SK-N-SH (cell line): ENCODE measurements around the gene PPARGC1A. TPM values are rescaled to one million over a fixed set of nuclear protein-coding genes. Genes with fewer than 3 reads are reported as not detected.

Experiments
- CTCF ChIA-PET: fragments of 300-600, 350-600 bp; formaldehyde crosslinking; extraction: SDS; loops from one replicate; lab custom pipeline; 2021; lab: Yijun Ruan, JAX
- POLR2A ChIA-PET: fragments of 350-600 bp; sonication (Branson Sonifier 250); formaldehyde crosslinking; extraction: SDS; loops from one replicate; lab custom pipeline; 2020; ENCODE audit warnings: antibody characterized with exemption, inconsistent platforms; lab: Yijun Ruan, JAX
- DNase-seq: peaks from one replicate; pipeline ENCODE4 v3.0.0; 2012
- H2AFZ ChIP-seq: fragments of 200-600 bp; sonication (generic); 2 replicates; pipeline ENCODE4 v1.8.1; 2016; ENCODE audit warnings: antibody characterized with exemption, mild to moderate bottlenecking, low read depth
- H3F3A ChIP-seq: fragments of 200-600 bp; sonication (generic); replicated peaks from 2 replicates; pipeline ENCODE3; 2016; ENCODE audit warnings: antibody characterized with exemption, mild to moderate bottlenecking; ENCODE audit not compliant: insufficient read depth
- H3K27ac ChIP-seq, 2 experiments: fragments of 200-500 bp in 1 of 2; fragments of 200-600 bp in 1 of 2; sonication (Bioruptor generic) in 1 of 2; sonication (generic), shearing (Covaris generic) in 1 of 2; 2 replicates each; pipeline versions ENCODE4 v1.5.1 to v1.6.1; 2014 to 2016; ENCODE audit warnings: low read depth in 2 of 2, inconsistent platforms in 1 of 2, low read length in 1 of 2, mild to moderate bottlenecking in 1 of 2, mixed read lengths in 1 of 2
- H3K27me3 ChIP-seq: fragments of 200-600 bp; sonication (generic), shearing (Covaris generic); 2 replicates; pipeline ENCODE4 v1.6.1; 2016; ENCODE audit warnings: mixed run types; ENCODE audit not compliant: insufficient read depth
- H3K36me3 ChIP-seq, 2 experiments: fragments of 200-500 bp in 1 of 2; fragments of 200-600 bp in 1 of 2; sonication (Bioruptor generic) in 1 of 2; sonication (generic) in 1 of 2; replicated peaks in 1 of 2; 2 replicates each; pipeline versions ENCODE3 to v1.5.1; 2014 to 2016; ENCODE audit warnings: low read length in 1 of 2, mild to moderate bottlenecking in 1 of 2; ENCODE audit not compliant: insufficient read depth in 2 of 2, control insufficient read depth in 1 of 2
- H3K4me1 ChIP-seq, 2 experiments: fragments of 200-500 bp in 1 of 2; fragments of 200-600 bp in 1 of 2; sonication (Bioruptor generic) in 1 of 2; sonication (generic), shearing (Covaris generic) in 1 of 2; 2 replicates each; pipeline versions ENCODE4 v1.5.1 to v1.6.1; 2014 to 2016; ENCODE audit warnings: low read depth in 1 of 2, low read length in 1 of 2, mixed run types in 1 of 2; ENCODE audit not compliant: insufficient read depth in 2 of 2, control insufficient read depth in 1 of 2
- H3K4me2 ChIP-seq: fragments of 200-600 bp; sonication (generic), shearing (Covaris generic); 2 replicates; pipeline ENCODE4 v1.6.1; 2017; ENCODE audit warnings: mixed run types
- H3K4me3 ChIP-seq, 2 experiments: fragments of 200-500 bp in 1 of 2; fragments of 200-600 bp in 1 of 2; sonication (Bioruptor generic) in 1 of 2; sonication (generic), shearing (Covaris generic) in 1 of 2; 2 replicates each; pipeline versions ENCODE4 v1.5.1 to v1.8.1; 2014 to 2016; ENCODE audit warnings: low read depth in 2 of 2, inconsistent platforms in 1 of 2, low read length in 1 of 2, mild to moderate bottlenecking in 1 of 2, mixed read lengths in 1 of 2, moderate library complexity in 1 of 2
- H3K79me2 ChIP-seq: fragments of 200-600 bp; sonication (generic); 2 replicates; pipeline ENCODE4 v1.8.1; 2017; ENCODE audit warnings: mild to moderate bottlenecking; ENCODE audit not compliant: insufficient read depth
- H3K9ac ChIP-seq: fragments of 200-600 bp; sonication (generic); 2 replicates; pipeline ENCODE4 v1.6.1; 2017; ENCODE audit warnings: mixed run types
- H3K9me2 ChIP-seq: fragments of 200-600 bp; sonication (generic); 2 replicates; pipeline ENCODE4 v1.6.1; 2017; ENCODE audit warnings: mixed run types
- H3K9me3 ChIP-seq: fragments of 200-600 bp; sonication (generic); 2 replicates; pipeline ENCODE4 v1.6.1; 2017; ENCODE audit warnings: mixed run types, mild to moderate bottlenecking, moderate library complexity
- H4K20me1 ChIP-seq: fragments of 200-600 bp; sonication (generic); 2 replicates; pipeline ENCODE4 v1.6.1; 2017; ENCODE audit warnings: mild to moderate bottlenecking, mixed run types; ENCODE audit not compliant: insufficient read depth
- CHD2 ChIP-seq: fragments of 150-350 bp; IDR thresholded peaks from 2 replicates; pipeline ENCODE4 v1.6.1; 2018; ENCODE audit warnings: low read length; ENCODE audit not compliant: partially characterized antibody
- ELF1 ChIP-seq: IDR thresholded peaks from 2 replicates; pipeline ENCODE4 v1.4.0; 2012
- EP300 ChIP-seq, 2 experiments: IDR thresholded peaks; 2 replicates each; pipeline versions ENCODE4 v1.4.0 to v1.6.1; 2012; ENCODE audit warnings: borderline replicate concordance in 1 of 2, low read depth in 1 of 2, low read length in 1 of 2
- EZH2phosphoT487 ChIP-seq: fragments of 200-600 bp; sonication (generic); IDR thresholded peaks from 2 replicates; pipeline ENCODE4 v1.6.1; 2017; ENCODE audit warnings: low read depth, mixed run types, mild to moderate bottlenecking, antibody characterized with exemption, moderate library complexity, borderline replicate concordance
- FOXJ3 ChIP-seq: sonication (generic); formaldehyde crosslinking; IDR thresholded peaks from 2 replicates; pipeline ENCODE4 v1.5.1; 2020; ENCODE audit warnings: mild to moderate bottlenecking, missing genetic modification reagents
- GABPA ChIP-seq: IDR thresholded peaks from 2 replicates; pipeline ENCODE4 v1.4.0; 2012; ENCODE audit warnings: low read depth, mild to moderate bottlenecking
- IRF3 ChIP-seq: fragments of 150-350 bp; IDR thresholded peaks from 2 replicates; pipeline ENCODE4 v1.6.1; 2016; ENCODE audit warnings: mild to moderate bottlenecking, low read depth, low read length
- MAX ChIP-seq: IDR thresholded peaks from 2 replicates; pipeline ENCODE4 v1.4.0; 2012; ENCODE audit warnings: low read depth
- MXI1 ChIP-seq: IDR thresholded peaks from 2 replicates; pipeline ENCODE4 v1.6.1; 2012; ENCODE audit warnings: mild to moderate bottlenecking, low read depth, low read length, improper control_type of control experiment
- NRF1 ChIP-seq: IDR thresholded peaks from 2 replicates; pipeline ENCODE4 v1.6.1; 2012; ENCODE audit warnings: low read depth, mild to moderate bottlenecking, low read length
- POLR2AphosphoS5 ChIP-seq: IDR thresholded peaks from 2 replicates; pipeline ENCODE4 v1.6.1; 2012; ENCODE audit warnings: low read depth, low read length
- RAD21 ChIP-seq: IDR thresholded peaks from 2 replicates; pipeline ENCODE4 v1.6.1; 2012; ENCODE audit warnings: mild to moderate bottlenecking, low read length
- RCOR1 ChIP-seq: fragments of 150-350 bp; IDR thresholded peaks from 2 replicates; pipeline ENCODE4 v1.6.1; 2017; ENCODE audit warnings: antibody characterized with exemption, low read length
- RFX5 ChIP-seq: IDR thresholded peaks from 2 replicates; pipeline ENCODE4 v1.6.1; 2012; ENCODE audit warnings: mild to moderate bottlenecking, improper control_type of control experiment, low read length
- RXRA ChIP-seq: IDR thresholded peaks from 2 replicates; pipeline ENCODE4 v1.4.0; 2012; ENCODE audit warnings: low read depth, mild to moderate bottlenecking, borderline replicate concordance
- SIN3A ChIP-seq: IDR thresholded peaks from 2 replicates; pipeline ENCODE4 v1.6.1; 2012; ENCODE audit warnings: low read depth, mild to moderate bottlenecking, low read length, moderate library complexity, borderline replicate concordance
- SMC3 ChIP-seq: IDR thresholded peaks from 2 replicates; pipeline ENCODE4 v1.6.1; 2012; ENCODE audit warnings: low read depth, low read length, improper control_type of control experiment
- TAF1 ChIP-seq: IDR thresholded peaks from 2 replicates; pipeline ENCODE4 v1.6.1; 2012; ENCODE audit warnings: low read depth, mild to moderate bottlenecking, low read length, moderate library complexity, borderline replicate concordance
- USF1 ChIP-seq: IDR thresholded peaks from 2 replicates; pipeline ENCODE4 v1.4.0; 2012; ENCODE audit warnings: low read depth, borderline replicate concordance
- WGBS: methylation state at CpG from one replicate; pipeline ENCODE4 v1.1.6; 2017; ENCODE audit warnings: low lambda C conversion rate; 5-methylcytosine and 5-hydroxymethylcytosine counted together
- polyA plus RNA-seq, 3 experiments: library from polyadenylated mRNA; depleted of rRNA; stranded (reverse); fragments of >200 nt; gene quantifications; 2 replicates each; pipeline ENCODE4 v1.2.3, GENCODE V29; 2012
- TF ChIP-seq, protein P1 (sequence below): IDR thresholded peaks from 2 replicates; pipeline ENCODE4 v1.4.0; 2012; ENCODE audit warnings: low read depth, borderline replicate concordance

The PPARGC1A gene
- polyA plus RNA-seq, 1 of the 3 experiments (the other 2 are of a cell fraction), result 0.07 TPM

- Histone ChIP-seq H3K4me3 (no peak overlapping the region), H2AFZ (no peak overlapping the region), H3K4me1 (no peaks in the 10 kb centered on the region), H3K4me2 (no peak overlapping the region), H3K9ac (no peak overlapping the region), H3F3A (no peaks in the 10 kb centered on the region), H3K27me3 (no peaks in the 10 kb centered on the region), H3K36me3 (no peaks in the 10 kb centered on the region), H3K9me3 (no peaks in the 10 kb centered on the region), H4K20me1 (no peaks in the 10 kb centered on the region), H3K79me2 (no peaks in the 10 kb centered on the region), H3K27ac (no peak overlapping the region), H3K9me2 (no peaks in the 10 kb centered on the region)
- ChIA-PET CTCF (no interaction called here), POLR2A (no interaction called here)
- no peak for DNase-seq
- 9% methylated on average over 3 of the region's 3 CpGs for WGBS
- TF ChIP-seq EP300 (IDR thresholded peaks at IDR 0.05; ENCODE audit: borderline replicate concordance in 1 of 2, low read depth in 1 of 2, low read length in 1 of 2) (no peak), POLR2AphosphoS5 (no peak), RXRA (no peak), EZH2phosphoT487 (no peak), TAF1 (no peak), GABPA (no peak), SIN3A (no peak), RFX5 (no peak), RAD21 (no peak), SMC3 (no peak), MAX (no peak), NRF1 (no peak), IRF3 (no peak), FOXJ3 (no peak), RCOR1 (no peak), MXI1 (no peak), ELF1 (no peak), USF1 (no peak), CHD2 (no peak)
- TF ChIP-seq, protein P1, sequence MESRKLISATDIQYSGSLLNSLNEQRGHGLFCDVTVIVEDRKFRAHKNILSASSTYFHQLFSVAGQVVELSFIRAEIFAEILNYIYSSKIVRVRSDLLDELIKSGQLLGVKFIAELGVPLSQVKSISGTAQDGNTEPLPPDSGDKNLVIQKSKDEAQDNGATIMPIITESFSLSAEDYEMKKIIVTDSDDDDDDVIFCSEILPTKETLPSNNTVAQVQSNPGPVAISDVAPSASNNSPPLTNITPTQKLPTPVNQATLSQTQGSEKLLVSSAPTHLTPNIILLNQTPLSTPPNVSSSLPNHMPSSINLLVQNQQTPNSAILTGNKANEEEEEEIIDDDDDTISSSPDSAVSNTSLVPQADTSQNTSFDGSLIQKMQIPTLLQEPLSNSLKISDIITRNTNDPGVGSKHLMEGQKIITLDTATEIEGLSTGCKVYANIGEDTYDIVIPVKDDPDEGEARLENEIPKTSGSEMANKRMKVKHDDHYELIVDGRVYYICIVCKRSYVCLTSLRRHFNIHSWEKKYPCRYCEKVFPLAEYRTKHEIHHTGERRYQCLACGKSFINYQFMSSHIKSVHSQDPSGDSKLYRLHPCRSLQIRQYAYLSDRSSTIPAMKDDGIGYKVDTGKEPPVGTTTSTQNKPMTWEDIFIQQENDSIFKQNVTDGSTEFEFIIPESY, result no peak
Observed at GRCh38 chr4:23923141-23923540, 33.3 kb upstream of the PPARGC1A start.
